GM21390 (cell line): ENCODE measurements around the gene TSPAN14.

ENCODE experiments used
- ATAC-seq: cut with Tn5 transposase; IDR thresholded peaks from one replicate; pipeline ENCODE4 v1.9.1; 2021; ENCODE audit not compliant: unreplicated experiment

TSPAN14 gene

DNA sequence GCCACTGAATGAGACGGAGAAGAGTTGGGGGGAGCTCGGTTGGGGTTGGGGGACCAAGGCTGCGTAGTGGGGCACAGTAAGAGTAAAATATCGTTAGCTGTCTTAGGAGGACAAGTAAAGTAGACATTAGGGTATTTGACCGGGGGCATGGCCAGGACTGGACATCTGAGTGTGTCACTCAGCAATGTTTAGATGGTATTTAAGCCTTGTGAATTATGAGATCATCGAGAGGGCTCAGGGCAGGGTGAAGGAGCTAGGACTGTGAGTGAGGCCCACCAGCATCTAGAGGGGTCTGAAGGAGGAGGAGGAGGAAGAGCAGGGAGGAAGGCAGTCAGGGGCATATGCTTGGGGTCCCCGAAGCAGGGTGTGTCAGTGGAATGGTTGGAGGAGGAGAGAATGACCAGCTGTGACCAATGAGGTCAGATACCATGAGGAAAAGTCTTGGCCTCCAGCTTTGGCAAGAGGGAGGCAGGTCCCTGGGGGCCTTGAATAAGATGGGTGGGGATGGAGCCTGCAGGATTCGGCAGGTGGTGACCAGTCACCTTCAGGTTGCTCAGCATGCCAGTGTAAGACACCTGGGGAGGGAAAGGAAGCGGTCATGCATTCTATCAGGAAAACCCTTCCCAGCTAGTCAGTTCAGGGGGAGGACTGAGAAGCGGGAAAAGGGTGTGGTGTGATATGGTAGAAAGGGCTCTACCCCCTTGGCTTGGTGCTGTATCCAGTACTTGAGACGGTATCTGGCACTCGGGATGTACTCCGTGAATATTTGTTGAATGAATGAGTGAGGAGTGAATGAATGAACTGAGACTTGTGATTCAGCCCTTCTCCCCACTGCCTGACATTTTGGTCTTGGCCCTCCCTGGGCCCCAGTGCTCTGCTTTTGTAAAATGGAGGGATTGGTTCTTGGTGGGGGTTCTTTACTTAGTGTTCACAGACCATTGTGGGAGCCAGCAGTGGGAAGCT, 48.8 kb downstream of the TSPAN14 start:
- ATAC-seq, result no peak

DNA sequence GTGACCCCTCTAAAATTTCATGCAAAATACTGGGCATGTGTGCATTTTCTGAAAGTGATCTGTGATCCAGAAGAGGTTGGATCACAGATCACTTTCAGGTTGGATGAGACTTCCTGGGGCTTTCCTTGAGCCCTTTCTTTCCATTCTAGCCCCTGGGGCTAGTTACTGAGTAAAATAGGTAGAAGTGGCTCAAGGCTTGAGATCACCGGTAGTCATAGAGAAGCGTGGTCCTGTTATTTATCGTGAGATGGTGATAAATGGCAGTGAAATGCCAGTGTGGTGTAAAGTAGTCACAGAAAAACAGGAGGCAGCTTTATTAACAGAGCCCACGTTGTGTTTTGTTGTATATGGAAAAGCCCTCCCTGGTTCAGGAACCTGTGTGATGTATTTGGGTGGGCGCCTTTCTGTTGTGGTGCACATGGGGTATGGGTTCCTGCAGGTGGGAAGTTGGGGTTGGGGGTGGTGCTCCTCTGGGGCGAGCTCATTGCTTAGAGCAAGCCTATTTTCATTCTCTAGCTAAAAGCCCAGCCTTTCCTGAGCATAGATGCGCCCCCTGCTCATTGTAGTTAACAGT, 49.6 kb downstream of the TSPAN14 start:
- ATAC-seq, result no peak

DNA sequence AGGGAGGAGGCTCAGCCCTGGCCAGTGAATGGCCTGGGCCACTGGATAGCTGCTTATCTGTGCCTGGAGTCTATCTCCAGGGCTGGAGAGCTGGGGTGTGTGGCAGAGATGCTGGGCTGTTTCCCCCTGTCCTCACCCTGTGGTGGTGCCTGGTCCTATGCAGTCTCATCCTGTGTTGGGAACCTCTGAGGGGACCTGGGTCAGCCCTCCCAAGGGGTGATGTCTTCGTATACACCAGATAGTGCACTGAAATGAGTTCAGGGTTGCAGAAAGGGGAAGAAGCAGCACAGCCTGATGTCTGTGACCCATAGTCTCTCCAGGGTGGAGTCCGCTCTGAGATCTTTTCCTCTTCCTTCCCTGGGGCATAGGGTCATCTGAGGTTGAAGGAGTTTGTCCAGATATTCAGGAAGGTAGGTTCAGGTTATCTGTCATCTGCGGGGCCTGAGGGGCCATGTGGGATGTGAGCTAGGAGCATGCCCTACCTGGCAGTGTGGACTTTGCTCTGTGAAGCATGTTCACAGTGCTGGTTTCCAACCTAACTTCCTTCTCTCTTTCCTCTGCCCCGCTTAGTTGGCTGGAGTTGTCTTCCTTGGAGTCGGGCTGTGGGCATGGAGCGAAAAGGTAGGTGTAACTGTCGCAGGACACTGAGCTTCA, 50.2 kb downstream of the TSPAN14 start:
- no peak for ATAC-seq

DNA sequence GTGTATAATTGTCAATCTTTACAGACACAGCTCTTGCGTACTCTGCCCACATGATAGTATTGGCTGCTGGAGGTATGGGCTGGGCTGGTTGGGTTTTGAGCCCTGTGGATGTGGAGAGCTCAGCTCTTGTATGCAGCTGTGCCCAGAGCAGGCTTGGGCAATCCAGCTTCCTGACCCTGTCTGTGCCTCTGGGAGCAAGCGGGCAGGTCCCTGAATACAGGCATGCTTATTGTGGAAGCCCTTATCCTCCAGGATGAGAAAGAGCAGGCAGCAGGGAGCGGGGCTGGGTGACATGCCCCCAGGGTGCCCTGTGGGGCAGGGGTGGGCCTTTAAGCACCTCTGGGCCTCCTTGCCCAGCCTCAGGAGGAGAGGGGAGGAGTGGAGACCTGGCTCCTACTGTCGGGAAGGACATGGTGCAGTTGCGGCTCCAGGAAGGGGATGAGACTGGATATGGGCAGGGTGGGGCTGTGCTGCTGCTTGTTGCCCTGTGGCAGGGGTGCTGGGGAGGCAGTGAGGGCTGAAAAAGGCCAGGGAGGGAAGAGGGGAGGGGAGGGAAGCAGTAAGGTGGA, 50.9 kb downstream of the TSPAN14 start:
- no peak for ATAC-seq

DNA sequence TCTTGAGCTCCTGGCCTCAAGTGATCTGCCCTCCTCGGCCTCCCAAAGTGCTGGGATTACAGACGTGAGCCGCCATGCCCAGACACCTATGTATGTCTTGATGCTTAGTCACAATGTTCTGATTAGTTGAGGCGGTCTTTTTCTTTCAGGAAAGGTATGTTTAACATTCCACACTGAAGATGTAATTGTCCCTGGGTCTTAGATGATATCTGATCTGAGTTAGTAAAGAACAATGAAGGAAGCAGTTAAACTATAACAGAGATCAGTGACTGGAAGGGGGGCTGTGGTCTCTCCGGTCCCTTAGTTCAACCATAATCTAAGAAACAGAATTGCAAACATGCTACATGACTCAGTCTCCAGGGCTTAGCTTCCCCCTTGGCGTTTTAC, 52.1 kb downstream of the TSPAN14 start:
- no peak for ATAC-seq

DNA sequence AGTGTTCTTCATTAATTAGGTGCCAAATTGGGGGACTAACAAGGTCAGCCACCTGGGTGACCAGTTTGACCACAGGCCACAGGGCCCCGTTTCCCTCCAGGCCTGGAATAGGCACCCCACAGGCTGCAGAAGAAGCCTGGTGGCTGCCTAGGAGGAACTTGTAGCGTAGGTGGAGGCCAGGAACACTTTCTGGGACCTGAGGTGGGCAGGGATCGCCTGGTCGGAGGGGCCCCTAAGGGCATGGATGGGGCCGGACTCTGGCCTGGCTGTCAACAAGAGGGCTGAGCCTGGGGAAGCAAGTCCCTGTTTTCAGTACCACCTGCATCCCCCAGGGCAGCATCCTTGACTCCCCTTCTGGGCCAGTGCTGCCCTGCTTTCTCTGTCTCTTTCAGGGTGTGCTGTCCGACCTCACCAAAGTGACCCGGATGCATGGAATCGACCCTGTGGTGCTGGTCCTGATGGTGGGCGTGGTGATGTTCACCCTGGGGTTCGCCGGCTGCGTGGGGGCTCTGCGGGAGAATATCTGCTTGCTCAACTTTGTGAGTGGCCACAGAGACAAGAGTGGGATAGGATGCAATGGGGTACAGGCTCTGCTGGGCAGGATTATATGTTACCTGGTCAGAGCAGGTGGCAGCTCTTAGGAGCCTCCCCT, 52.9 kb downstream of the TSPAN14 start:
- ATAC-seq, result no peak

DNA sequence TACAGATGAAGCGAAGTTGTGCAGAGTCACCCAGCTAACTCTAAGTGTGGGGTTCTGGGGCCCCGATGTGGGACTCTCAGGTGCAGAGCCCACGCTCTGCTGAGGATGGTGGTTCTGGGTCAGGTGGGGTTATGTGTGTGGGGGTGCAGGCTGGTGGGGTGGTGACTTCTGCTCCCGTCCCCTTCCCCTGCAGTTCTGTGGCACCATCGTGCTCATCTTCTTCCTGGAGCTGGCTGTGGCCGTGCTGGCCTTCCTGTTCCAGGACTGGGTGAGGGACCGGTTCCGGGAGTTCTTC, 54.9 kb downstream of the TSPAN14 start:
- ATAC-seq, result no peak

DNA sequence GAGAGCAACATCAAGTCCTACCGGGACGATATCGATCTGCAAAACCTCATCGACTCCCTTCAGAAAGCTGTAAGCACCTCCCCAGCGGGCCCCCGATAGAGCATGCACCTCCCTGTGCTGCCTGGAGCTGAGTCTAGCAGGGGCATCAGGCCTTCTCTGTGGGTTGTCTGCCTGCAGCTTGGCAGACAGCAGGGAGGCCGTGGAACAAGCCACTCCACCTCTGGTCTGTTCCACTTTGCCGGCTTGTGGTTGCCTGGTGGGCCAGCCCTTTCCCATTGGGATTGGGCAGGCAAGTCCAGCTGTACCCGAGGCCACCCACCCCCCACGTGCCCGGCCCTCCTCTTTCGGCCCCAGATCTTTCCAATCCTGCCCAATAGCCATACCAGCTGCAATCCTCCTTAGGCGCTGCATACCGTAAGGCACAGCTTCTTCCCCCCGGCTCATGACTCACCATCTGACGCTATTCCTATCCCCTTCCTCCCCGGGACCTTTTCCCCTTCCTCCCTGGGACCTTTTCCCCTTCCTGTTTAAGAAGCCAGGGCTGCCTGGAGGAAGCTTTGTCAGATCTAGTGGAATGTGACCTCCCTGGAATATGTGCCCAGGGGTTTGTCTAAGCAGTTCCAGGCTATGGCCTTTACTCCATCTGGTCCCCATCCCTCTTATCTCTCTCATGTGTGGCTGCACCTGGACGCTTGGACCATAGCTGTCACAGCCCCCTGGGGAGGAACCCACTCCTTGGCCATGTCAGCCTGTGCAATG, 55.5 kb downstream of the TSPAN14 start:
- no peak for ATAC-seq

DNA sequence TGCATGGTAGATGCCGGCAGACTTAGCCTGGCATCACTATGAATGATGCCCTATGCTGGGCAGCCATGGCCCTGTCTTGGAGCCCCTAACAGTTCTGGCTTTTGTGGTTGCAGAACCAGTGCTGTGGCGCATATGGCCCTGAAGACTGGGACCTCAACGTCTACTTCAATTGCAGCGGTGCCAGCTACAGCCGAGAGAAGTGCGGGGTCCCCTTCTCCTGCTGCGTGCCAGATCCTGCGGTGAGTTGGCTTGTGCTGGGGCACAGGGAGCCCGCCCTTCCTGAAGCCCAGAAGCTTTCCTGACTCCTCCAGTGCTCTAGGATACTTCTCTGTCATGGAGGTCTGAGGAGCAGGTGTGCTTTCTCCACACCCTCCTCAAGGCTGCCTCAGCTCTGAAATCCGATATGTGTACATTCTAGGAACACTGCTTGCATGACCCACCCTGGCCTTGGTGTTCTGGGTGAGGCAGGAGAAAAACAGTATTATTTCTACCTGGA, 58.0 kb downstream of the TSPAN14 start:
- ATAC-seq, result no peak

DNA sequence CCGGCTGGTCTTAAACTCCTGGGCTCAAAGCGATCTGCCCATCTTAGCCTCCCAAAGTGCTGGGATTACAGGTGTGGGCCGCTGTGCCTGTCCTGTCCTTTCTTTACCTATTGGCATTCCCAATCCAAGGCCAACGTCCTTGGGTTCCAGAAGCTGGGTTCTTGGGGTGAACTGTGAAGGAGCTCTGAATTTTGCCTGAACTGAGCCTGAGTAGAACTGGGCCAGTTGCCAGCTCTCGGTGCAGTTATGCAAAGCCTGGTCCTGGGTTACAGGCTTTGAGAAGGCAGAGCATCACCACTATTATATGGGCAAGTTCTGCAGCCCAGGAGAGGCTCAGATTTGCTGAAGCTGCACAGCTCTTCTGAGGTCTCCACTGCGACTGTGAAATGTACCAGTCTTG, 59.0 kb downstream of the TSPAN14 start:
- ATAC-seq, result no peak

DNA sequence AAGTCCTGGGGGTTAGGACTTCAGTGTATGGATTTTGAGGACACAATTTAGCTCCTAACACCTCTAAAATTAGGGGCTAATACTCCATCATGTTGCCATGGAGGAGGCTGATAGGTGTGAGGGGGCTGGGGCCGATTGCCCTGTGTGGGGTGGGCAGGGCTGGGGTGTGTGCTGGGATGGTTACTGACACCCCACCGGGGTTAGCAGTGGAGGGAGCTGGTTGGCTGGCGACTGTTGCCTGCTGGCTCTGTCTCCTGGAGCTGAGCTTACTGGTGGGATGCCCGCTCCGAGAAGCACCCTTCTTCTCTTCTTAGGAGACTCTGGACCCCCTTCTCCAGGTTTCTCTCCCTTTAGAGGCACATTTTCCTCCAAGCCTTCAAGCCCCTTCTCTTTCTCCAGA, 61.4 kb downstream of the TSPAN14 start:
- no peak for ATAC-seq

DNA sequence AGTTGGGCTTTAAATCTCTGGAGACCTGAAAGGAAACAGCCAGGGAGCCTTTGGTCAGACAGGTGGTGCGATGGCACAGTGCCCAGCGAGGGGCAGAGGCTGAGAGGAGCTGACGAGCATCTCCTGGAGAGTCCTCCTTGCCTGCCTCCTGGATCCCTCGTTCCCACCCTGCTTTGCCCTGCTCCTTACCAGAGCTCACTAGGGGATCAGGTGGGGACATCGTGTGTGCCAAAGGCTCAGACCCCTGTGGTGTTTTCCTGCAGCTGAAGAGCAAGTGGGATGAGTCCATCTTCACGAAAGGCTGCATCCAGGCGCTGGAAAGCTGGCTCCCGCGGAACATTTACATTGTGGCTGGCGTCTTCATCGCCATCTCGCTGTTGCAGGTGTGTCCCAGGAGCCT, 61.8 kb downstream of the TSPAN14 start:
- no peak for ATAC-seq

DNA sequence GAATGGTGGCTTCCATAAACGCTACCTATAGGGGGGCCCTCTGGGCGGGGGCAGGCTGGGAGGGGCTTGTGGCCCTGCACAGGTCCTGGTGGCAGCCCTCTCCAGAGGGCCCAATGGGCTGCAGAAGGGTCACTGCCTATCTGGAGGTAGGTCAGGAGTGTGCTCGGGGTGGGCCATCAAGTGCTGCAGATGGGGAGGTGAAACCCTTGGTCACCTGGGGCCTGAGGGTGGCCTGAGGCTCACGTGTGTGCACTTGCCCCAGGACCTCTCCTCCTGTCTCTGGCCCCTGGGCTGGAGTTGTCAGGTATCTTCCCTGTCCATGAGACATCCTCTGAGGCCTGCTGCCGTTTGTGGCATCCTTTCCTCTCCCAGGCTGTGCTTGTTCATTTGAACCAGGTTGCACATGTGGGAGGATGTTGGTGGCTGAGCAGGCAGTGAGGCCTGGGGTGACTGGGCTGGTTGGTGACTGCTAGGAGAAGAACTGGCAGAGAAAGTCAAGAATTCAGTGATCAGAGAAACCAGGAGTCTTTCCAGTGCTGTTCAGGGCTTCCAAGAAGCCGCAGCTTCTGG, 62.5 kb downstream of the TSPAN14 start:
- no peak for ATAC-seq

DNA sequence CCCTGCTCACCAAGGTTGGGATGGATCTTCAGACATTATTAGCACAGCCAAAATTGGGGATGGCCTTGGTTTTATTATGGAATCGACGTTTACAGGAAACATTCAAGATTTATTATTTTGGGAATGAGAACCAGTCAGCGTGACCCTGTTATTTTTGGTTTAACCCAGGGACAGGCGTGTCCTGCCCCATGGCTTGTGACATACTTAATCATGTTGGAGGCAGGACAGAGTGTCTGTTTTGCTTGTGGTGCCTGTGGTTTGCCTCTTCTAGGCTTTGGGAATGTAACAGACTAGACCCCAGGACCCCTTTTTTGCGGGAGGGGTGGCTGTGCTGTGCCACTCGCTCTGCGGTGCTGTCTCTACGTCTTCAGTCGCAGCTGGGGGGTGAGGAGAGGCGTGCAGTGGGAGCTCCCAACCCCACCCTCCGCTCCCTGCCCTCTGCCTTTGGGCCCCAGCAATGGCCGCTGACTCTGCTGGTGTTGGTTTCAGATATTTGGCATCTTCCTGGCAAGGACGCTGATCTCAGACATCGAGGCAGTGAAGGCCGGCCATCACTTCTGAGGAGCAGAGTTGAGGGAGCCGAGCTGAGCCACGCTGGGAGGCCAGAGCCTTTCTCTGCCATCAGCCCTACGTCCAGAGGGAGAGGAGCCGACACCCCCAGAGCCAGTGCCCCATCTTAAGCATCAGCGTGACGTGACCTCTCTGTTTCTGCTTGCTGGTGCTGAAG, 63.5 kb downstream of the TSPAN14 start:
- ATAC-seq, result no peak

DNA sequence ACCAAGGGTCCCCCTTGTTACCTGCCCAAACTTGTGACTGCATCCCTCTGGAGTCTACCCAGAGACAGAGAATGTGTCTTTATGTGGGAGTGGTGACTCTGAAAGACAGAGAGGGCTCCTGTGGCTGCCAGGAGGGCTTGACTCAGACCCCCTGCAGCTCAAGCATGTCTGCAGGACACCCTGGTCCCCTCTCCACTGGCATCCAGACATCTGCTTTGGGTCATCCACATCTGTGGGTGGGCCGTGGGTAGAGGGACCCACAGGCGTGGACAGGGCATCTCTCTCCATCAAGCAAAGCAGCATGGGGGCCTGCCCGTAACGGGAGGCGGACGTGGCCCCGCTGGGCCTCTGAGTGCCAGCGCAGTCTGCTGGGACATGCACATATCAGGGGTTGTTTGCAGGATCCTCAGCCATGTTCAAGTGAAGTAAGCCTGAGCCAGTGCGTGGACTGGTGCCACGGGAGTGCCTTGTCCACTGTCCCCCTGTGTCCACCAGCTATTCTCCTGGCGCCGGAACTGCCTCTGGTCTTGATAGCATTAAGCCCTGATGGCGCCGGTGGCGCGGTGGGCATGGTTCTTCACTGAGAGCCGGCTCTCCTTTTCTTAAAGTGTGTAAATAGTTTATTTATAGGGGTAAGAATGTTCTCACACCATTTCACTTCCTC, 64.2 kb downstream of the TSPAN14 start:
- no peak for ATAC-seq

DNA sequence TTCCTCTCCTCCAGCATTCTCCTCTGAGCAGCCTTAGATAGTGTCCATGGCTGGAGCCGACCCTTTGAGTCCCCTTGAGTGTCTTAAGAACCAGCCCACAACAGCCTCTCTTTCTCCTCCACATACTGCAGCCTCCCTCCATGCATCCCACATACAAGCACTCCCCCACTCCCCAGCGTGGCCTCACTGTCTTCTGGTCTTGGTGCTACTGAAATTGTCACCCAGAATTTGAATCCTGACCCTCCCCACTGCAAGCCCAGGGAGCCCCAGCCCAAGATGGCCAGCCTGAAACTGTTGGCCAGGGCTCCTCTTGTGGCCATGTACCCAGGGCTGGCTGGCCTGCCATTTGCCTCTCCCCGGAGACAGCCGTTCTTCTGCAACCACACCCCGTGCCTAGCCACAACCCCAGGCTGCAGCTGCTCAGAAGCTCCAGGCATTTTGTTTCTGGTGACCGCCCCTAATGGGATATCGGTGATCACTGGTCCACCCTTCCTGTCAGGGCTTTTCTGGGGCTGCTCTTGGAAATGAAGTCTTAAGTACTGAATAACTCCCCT, 64.8 kb downstream of the TSPAN14 start:
- ATAC-seq, result no peak

DNA sequence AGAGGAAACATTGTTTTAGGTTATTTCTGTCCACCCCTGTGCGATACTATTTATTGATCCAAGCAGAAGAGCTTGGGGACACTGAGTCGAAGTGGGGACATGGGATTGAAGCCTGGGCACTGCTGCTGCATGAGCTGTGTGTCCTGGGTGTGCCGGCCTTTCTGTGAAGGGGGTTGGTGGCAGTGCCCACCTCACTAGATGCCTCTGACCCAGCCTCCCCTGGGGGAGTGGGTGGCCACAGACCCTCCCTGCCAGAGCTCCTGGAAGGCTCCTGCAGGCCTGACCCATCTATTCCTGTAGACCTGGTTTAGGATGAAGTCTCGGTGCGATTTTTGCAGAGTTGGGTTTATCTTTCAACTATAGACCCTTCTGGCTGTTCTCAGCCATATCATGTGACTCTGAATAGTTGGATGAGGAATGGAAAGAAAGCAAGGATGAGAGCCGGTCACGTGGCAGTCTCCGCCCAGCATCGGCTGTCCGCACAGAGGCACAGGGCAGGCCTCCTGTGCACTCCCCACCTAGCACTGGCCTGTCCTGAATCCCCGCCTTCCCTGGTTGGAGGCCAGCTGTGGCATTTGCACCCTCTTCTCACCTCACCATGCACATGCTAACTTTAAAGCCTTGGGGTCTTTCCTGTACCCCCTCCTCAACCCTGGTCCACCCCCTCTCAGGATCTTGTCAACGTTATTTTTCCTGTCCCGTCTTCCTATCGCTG, 66.0 kb downstream of the TSPAN14 start:
- ATAC-seq, result no peak
